Stimulated activated CD4-positive, alpha-beta T cell treated with anti-CD3 and anti-CD28 coated beads, Interleukin-2, amount 100 ng/mL, for 24 hours (primary cell): ENCODE measurements around the gene STUM.
"Not testable (repeated sequence)": the region's sequence is repeated elsewhere in the genome, so short reads cannot be mapped to it uniquely, and the experiment has no call there.

Experiments
- DNase-seq, 2 donors: peaks; one replicate each; pipeline ENCODE4 v3.0.0-alpha.2; 2020

The STUM gene

DNA sequence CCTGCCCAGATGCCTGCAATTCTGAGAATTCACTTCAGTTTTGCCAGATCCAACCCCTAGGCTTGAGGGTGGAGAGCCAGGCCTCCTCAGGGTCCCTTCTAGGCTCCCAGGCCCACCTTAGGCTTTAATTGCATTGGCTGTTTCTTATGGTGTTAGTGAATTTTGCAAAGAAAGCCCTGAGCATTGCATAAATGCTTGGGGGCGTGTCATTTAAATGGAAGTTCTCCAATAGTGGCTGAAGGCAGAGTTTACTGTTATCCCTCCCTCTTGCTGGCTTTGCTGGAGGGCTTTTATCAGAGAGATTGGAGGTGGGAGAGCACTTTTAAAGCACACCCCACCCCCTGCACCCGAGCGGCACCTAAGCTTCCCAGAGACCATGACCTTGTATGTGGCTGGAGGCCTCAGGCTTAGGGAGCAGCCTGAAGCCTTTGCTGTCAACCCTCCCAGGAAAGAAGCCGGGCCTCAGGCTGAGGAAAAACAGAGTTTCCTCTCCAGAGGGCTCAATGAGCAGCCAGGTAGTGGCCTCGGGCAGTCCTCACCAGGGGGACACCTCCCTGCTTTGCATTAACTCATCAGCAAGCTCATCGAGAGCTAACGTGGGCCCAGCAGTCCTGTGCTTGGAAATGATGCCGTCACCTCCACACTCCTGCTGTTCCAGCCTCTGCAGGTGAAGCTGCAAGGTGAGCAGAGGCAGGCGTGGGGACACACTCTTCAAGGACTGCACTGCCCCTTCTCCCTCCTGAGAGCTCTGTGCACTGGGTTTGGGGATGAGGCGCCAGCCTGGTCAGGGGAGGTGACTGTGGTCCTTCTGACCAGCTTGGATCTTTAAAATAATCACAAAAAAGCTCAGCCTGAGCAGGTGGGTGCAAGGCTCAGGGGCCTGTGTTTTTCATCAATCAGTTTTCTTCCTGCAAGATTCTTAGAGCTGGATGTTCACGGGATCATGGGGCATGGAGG lies 58.0 kb downstream of the STUM start:
- no peak for DNase-seq

DNA sequence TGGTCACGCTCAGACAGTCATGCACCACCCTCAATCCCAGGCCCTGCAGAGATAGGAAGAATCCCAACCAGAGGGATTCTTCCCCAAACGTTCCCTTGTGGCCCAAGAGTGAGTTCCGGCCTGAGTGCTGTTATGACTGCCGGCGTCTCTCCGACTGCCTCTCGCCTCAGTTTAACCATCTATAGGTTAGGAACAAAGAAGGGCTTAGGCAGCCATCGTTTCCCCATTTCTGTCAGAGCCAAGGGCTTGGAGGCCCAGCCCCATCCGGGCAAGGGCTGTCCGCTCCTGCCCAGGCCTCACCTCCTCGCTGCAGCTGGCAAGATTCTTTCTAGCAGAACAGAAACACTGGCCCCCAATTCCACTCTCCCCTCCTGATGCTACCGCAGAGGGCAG lies 58.7 kb downstream of the STUM start:
- DNase-seq = no peak

- no peak for DNase-seq
These were observed 59.3 kb downstream of the STUM start for GRCh38 chr1:226607821-226608220.

DNA sequence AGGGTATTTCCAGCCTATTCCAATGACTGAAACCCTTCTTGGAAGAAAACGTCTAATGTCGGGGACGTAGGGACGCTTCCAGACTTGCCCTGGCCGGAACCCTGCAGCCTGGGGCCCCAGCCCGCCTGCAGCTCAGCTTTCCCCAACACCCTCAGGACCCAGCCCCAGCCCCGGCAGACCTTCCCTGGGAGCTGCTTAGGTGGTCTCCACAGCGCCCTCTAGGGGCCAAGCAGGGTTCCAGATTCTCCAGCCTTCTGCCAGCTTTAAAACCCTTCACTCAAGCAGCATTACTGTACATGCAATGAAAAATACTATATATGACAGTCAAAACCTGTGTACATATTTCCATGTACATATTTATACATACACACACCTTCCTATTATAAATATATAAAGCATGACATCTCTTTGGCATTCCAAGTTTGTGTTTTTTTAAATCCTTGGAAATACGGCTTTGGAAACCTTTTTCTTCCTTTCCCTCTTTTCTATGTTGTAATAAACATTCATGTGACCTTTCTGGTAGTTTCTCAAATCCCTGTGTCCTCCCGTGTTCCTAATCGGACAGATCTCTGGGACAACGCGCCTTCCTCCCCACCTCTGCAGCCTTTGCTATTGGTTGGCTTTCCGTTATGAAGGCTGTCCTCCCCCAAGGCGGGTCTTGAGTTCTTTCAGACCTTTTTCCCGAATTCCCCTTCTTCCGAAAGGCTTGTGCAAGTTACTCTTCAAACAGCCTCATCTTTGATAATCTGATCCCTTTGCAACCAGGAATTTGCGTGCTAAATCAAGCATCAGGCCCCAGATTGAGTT lies 60.3 kb downstream of the STUM start:
- DNase-seq = peak; percentile 72 to 77

GRCh38 chr1:226609836-226610455 lies 61.4 kb downstream of the STUM start:
- DNase-seq = no peak

- no peak for DNase-seq
These were observed 62.1 kb downstream of the STUM start for GRCh38 chr1:226610671-226611070.

DNA sequence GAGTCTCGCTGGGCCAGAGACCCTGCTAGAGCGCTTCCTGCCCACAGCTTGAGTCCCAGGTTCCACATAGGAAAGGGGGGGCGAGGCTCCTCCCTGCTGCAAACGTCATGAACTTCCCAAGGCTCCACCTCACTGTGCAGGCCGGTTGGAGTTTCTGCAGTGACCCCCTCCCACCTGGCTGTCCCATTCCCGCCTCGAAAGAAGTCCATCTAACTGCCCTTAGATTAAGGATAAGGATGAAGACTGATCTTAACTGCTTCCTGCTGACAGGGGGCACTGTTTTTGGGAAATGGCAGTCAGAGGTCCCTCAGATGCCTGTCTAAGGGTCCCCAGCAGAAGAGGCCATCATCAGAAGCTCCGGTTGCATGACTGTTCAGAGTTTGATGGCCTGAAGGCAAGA lies 62.7 kb downstream of the STUM start:
- no peak for DNase-seq

GRCh38 chr1:226611980-226612379 lies 63.4 kb downstream of the STUM start:
- not testable (repeated sequence) for DNase-seq

DNA sequence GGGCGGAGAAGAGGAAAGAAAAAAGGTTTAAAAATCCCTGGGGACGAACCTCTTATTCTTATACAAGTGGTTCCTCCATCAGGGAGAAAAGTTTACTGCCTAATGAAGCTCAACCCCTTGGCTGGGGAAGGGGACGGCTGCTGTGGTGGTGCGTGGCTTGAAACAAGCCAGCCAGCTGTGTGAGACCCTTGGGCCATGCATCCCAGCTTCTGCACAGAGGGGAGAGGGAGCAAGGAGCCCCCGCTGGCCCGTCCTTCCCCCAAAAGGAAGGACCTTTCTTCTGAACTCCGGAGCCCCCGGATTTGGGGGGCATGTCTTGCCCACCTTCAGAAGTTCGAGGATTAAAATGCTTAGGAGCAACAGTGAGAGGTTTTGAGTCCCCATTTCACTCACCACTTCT lies 67.3 kb downstream of the STUM start:
- no peak for DNase-seq

DNA sequence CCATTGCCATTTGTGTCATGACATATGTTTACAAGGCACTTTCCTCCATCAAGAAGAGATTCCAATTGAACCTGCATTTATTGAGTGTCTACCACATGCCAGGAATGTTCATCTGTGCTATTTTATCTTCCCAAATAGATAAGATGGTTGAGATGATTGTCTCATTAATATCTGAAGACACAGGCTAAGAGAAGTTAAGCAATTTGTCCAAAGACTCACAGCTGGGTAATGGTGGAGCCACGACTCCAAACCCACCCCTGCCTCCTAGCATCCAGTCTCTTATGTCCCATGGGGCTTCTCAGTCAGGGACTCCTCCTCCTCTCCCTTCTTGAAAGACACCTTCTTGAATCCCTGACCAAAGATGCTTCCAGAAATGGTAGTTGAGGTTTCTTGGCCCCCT lies 68.1 kb downstream of the STUM start:
- no peak for DNase-seq

DNA sequence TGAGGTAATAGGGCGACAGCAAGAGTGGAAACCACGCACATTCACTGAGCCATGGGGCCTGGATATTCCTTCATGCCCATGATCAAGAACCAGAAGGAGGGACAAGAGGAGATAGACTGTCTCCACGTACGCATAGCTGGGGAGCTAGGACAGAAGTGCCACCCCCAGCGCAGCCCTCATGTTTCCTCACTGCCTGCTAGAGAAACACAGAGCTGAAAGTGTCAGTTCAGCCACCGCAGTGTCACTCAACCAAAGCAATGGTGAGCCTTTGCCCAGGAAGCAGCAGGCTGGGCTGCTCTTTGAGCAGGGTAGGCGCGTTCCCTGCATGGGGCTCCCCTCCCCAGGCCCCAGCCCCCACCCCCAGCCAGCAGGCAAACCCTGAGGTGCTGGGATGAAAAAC lies 68.5 kb downstream of the STUM start:
- DNase-seq = no peak

DNA sequence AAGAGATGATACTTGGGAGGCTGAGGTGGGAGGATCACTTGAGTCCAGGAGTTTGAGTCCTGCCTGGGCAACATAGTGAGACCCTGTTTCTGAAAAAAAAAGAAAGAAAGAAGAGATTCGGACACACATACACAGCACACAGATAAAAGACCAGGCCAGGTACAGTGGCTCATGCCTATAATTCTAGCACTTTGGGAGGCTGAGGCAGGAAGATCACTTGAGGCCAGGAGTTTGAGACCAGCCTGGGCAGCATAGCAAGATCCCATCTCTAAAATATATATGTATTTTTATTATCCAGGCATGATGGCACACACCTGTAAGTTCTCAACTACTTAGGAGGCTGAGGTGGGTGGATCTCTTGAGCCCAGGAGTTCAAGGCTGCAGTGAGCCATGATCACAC lies 69.2 kb downstream of the STUM start:
- DNase-seq = not testable (repeated sequence)

DNA sequence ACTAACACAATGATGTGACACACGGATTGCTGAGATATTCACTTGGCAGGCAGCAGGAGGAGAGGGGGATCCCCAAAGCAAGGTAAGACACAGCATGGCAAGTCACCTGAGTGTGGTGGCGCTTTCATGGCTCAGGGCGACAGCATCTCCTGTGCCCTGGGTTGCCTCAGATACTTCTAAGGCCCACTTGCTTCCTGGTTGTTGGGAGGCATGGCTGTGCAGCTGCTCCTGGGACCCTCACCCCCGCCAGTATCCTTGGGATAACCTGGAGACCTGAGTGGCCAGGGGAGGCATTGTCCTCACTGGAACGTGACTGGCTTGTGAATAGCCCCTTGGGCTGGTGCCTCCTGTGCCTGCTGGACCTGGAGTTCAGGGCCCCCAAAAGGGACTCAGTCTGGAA lies 69.8 kb downstream of the STUM start:
- no peak for DNase-seq

DNA sequence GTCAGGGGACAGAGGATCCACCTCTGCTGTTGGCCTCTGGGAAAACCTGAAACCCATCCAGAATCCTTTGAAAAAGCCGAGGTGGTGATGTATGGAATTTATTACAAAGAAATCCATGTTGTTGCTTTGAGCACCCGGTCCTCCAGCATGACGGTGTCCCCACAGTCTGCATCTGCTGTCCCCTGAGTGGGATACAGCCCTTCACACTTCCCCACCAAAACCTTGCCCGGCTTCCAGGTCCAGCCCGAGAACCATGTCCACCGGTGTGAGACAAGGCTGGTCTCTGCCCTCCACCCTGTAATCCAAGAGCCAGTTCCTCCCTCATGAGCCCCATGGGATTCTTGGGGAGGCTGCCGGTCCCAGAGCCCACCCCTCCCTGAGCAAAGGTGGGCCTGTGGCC lies 70.5 kb downstream of the STUM start:
- DNase-seq = no peak

GRCh38 chr1:226622012-226622411 lies 73.4 kb downstream of the STUM start:
- no peak for DNase-seq

DNA sequence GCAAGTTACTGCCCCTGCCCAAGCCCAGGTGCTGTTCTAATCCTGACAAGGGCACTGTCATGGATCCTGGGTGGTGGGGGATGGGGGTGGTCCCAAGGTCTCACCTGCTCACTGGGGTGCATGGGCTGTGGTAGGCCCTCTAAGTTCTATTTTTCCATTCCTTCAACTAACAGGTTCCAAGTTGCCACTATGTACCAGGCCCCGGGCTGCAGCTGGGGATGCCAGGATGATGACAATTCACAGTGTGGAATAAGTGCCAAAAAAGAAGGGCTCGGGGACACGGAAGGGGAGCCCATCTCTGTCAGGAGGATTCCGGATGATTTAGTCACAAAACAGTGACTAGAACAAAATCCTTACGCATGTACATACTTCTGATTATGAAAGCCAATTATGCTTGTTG lies 76.0 kb downstream of the STUM start:
- DNase-seq = no peak

DNA sequence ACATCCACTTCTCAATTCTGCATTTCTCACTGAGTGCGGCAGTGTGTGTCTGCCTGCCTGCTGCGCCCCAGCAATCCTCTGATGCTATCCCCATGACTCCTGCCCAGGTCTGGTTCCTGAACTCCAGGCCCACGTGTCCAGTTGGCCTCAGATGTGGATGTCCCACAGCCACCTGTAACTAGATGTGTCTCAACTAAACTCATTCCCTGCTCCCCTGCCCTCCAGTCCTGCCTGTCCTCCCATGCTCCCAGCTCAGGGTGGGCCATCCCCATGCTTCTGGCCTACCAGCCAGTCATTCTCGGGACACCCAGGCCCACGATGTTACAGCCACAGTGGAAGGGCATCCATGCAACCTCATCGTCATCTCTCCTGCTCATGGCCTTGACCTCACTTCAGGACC lies 76.8 kb downstream of the STUM start:
- no peak for DNase-seq

DNA sequence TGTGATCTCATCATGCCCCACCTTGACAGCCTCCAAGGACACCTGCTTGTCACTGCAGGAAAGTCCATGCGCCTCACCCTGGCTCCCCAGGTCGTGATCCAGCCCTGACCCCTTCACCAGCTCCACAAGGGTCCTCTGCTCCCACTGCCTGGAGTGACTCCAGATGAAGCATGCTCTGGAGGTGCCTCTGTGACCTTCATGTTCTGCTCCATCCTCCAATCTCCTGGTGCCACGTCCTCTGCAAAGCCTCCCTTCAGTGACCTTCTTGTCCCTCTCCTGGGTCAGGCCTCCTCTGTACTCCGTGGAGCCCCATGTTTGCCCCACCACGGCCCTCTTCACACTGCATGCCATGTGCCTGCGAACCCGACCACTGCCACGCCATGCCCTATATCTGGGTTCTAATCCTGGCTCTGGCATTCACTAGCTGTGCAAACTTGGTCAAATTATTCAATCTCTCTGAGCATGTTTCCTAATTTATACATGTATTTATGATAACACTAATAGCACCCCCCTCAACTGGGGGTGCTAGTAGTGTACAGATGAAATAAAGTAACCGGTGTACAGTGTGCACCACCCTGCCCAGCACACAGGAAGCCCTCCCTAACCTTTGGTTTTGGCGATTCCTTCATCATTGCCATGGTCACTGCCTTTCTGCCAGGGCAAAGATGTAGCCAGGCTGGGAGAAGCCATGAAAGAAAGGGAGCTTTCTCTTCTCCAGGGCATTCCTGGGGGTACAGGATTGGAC lies 77.4 kb downstream of the STUM start:
- DNase-seq = no peak

- DNase-seq = peak; percentile 85 to 87
These were observed 78.0 kb downstream of the STUM start for GRCh38 chr1:226626577-226626956.

DNA sequence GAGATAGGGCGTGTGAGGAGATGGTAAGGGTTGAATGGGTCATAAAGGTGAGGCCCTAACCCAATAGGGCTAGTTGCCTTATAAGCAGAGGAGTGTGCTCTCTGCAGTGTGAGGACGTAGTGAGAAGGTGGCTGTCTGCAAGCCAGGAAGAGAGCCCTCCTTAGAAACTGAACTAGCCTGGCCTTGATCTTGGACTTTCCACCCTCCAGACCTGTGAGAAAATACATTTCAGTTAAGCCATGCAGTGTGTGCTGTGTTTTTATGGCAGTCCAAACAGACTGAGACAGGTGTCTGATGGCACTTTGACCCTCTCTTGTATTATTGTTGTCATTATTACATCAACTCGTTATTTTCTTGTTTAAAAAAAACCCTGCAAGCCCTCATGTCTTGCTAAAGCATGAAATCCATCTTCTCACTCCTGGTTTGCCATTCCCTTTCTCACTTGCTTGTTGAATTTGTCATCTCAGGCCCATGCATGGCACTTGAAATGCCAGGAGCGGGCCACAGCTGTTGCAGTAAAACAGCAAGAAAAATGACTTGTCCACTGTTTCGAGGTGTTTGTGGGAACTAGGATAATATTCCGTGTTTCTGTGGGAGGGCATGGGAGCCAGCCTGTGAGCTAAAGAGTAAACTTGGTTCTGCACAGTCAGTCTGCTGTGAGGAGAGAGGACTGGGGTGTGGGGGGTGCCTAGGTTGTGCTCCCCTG lies 78.6 kb downstream of the STUM start:
- no peak for DNase-seq

GRCh38 chr1:226627924-226628611 lies 79.5 kb downstream of the STUM start:
- no peak for DNase-seq
